ENCODE data around the gene OLFML1. TPM values are rescaled to one million over a fixed set of nuclear protein-coding genes. Genes with fewer than 3 reads are reported as not detected.

Gene OLFML1
- total and polyA plus RNA-seq, 10 of the 15 experiments (the other 5 are each of a cell fraction or from before 2014, with no cell fraction given), result 0.04 to 0.71 (median 0.21) TPM; not detected in 6

DNA sequence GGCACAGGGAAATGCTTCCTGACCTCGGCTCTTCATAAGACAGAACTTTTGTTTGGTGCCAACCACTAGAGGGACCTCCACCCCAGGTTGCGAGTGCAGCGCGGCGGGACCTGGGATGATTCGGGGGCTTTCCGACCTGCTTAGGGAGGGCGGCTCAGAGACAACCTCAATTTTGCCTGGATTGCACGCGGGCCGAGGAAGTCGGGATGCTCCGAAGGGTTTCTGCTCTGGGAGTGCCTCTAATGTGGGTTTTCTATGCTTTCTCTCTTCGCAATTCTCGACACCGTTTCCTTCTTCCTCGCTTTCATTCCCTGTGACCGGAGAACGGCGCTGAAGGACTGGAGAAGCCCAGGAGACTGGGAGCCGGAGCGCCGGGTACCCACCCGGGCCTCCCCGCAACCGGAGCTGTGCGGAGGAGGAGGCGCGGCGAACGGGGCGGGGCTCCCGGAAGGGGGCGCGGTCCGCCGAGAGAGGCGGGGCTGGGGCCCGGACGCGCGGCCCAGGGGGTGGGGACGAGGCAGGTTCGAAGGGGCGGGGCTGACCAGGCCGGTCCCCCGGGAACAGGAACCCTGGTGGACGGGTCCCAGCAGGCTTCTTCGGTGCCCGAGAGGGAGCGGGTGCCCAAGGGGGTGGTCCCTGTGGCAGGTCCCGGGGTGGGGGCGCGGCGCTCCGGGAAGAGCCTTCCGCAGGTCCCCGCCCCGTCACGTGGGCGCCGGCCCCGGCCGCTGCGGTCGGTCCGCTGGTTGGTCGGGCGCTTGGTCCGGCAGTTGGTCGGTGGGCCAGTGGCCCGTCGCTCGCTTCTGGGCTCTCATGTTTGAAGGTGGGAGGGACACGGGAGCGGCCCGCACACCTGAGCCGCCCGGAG is 28.2 kb downstream of the OLFML1 start, which contains the start of gene PPFIBP2 (continued):
- TF ChIP-seq, protein P1, sequence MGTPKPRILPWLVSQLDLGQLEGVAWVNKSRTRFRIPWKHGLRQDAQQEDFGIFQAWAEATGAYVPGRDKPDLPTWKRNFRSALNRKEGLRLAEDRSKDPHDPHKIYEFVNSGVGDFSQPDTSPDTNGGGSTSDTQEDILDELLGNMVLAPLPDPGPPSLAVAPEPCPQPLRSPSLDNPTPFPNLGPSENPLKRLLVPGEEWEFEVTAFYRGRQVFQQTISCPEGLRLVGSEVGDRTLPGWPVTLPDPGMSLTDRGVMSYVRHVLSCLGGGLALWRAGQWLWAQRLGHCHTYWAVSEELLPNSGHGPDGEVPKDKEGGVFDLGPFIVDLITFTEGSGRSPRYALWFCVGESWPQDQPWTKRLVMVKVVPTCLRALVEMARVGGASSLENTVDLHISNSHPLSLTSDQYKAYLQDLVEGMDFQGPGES (IDR thresholded peaks at IDR 0.05), result peak; percentile 32; the same call in 1 of the 2 replicates
- no peak for TF ChIP-seq KDM1A (IDR thresholded peaks at IDR 0.05; ENCODE audit: borderline replicate concordance)
- TF ChIP-seq, protein P2, sequence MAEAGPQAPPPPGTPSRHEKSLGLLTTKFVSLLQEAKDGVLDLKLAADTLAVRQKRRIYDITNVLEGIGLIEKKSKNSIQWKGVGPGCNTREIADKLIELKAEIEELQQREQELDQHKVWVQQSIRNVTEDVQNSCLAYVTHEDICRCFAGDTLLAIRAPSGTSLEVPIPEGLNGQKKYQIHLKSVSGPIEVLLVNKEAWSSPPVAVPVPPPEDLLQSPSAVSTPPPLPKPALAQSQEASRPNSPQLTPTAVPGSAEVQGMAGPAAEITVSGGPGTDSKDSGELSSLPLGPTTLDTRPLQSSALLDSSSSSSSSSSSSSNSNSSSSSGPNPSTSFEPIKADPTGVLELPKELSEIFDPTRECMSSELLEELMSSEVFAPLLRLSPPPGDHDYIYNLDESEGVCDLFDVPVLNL (IDR thresholded peaks at IDR 0.05; ENCODE audit: low read depth, low read length), result no peak
- TF ChIP-seq, protein P3, sequence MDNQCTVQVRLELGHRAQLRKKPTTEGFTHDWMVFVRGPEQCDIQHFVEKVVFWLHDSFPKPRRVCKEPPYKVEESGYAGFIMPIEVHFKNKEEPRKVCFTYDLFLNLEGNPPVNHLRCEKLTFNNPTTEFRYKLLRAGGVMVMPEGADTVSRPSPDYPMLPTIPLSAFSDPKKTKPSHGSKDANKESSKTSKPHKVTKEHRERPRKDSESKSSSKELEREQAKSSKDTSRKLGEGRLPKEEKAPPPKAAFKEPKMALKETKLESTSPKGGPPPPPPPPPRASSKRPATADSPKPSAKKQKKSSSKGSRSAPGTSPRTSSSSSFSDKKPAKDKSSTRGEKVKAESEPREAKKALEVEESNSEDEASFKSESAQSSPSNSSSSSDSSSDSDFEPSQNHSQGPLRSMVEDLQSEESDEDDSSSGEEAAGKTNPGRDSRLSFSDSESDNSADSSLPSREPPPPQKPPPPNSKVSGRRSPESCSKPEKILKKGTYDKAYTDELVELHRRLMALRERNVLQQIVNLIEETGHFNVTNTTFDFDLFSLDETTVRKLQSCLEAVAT (IDR thresholded peaks at IDR 0.05), result peak; percentile 61; the same call in 1 of the 2 replicates
- TF ChIP-seq BHLHE40 (IDR thresholded peaks at IDR 0.05; ENCODE audit: borderline replicate concordance in 1 of 2, low read depth in 2 of 2, low read length in 1 of 2), result peak; percentile 77 to 94; a peak in 3 of 4 replicates
- peak; percentile 37; the same call in 1 of the 2 replicates for TF ChIP-seq CREB1 (IDR thresholded peaks at IDR 0.05; ENCODE audit: low read depth)
- TF ChIP-seq, protein P4, sequence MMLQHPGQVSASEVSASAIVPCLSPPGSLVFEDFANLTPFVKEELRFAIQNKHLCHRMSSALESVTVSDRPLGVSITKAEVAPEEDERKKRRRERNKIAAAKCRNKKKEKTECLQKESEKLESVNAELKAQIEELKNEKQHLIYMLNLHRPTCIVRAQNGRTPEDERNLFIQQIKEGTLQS (IDR thresholded peaks at IDR 0.05; ENCODE audit: borderline replicate concordance, extremely low read depth, low read depth, low read length), result peak; percentile 68; the same call in 1 of the 2 replicates
- peak; percentile 85 for TF ChIP-seq MEF2B (IDR thresholded peaks at IDR 0.05; ENCODE audit: partially characterized antibody, poor library complexity, severe bottlenecking)
- TF ChIP-seq HDGF (IDR thresholded peaks at IDR 0.05), result 0 out of 2 replicates have a peak, but pooled peaks have one; percentile 73
- TF ChIP-seq, protein P5, sequence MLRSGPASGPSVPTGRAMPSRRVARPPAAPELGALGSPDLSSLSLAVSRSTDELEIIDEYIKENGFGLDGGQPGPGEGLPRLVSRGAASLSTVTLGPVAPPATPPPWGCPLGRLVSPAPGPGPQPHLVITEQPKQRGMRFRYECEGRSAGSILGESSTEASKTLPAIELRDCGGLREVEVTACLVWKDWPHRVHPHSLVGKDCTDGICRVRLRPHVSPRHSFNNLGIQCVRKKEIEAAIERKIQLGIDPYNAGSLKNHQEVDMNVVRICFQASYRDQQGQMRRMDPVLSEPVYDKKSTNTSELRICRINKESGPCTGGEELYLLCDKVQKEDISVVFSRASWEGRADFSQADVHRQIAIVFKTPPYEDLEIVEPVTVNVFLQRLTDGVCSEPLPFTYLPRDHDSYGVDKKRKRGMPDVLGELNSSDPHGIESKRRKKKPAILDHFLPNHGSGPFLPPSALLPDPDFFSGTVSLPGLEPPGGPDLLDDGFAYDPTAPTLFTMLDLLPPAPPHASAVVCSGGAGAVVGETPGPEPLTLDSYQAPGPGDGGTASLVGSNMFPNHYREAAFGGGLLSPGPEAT (IDR thresholded peaks at IDR 0.05; ENCODE audit: low read depth), result peak; percentile 96
- TF ChIP-seq IKZF1 (conservative IDR thresholded peaks at IDR 0.05), result peak; percentile 51
- peak; percentile 94 for TF ChIP-seq RELA (IDR thresholded peaks at IDR 0.05; ENCODE audit: borderline replicate concordance, partially characterized antibody)
- peak; percentile 90 for TF ChIP-seq RAD21 (IDR thresholded peaks at IDR 0.05; ENCODE audit: insufficient read depth, low read depth, low read length)
- TF ChIP-seq, protein P6, sequence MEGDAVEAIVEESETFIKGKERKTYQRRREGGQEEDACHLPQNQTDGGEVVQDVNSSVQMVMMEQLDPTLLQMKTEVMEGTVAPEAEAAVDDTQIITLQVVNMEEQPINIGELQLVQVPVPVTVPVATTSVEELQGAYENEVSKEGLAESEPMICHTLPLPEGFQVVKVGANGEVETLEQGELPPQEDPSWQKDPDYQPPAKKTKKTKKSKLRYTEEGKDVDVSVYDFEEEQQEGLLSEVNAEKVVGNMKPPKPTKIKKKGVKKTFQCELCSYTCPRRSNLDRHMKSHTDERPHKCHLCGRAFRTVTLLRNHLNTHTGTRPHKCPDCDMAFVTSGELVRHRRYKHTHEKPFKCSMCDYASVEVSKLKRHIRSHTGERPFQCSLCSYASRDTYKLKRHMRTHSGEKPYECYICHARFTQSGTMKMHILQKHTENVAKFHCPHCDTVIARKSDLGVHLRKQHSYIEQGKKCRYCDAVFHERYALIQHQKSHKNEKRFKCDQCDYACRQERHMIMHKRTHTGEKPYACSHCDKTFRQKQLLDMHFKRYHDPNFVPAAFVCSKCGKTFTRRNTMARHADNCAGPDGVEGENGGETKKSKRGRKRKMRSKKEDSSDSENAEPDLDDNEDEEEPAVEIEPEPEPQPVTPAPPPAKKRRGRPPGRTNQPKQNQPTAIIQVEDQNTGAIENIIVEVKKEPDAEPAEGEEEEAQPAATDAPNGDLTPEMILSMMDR (IDR thresholded peaks at IDR 0.05 in 2 of 3, conservative IDR thresholded peaks at IDR 0.05 in 1 of 3; ENCODE audit: control insufficient read depth in 2 of 3, extremely low read depth in 1 of 3, insufficient read depth in 1 of 3, low read depth in 3 of 3, low read length in 3 of 3), result peak; percentile 73 to 91 (median 81)
- TF ChIP-seq, protein P7, sequence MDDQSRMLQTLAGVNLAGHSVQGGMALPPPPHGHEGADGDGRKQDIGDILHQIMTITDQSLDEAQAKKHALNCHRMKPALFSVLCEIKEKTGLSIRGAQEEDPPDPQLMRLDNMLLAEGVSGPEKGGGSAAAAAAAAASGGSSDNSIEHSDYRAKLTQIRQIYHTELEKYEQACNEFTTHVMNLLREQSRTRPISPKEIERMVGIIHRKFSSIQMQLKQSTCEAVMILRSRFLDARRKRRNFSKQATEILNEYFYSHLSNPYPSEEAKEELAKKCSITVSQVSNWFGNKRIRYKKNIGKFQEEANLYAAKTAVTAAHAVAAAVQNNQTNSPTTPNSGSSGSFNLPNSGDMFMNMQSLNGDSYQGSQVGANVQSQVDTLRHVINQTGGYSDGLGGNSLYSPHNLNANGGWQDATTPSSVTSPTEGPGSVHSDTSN (IDR thresholded peaks at IDR 0.05; ENCODE audit: insufficient replicate concordance, low read depth, low read length), result peak; percentile 5
- no peak for TF ChIP-seq ATF7 (IDR thresholded peaks at IDR 0.05; ENCODE audit: low read depth)
